Stimulated activated CD8-positive, alpha-beta memory T cell treated with anti-CD3 and anti-CD28 coated beads, Interleukin-7, amount 100 ng/mL, for 24 hours (primary cell): Measurements from ENCODE around the gene RAB3A.

Source experiments
- DNase-seq: peaks from one replicate; pipeline ENCODE4 v3.0.0-alpha.2; 2020; ENCODE audit warnings: low read depth

RAB3A gene

GRCh38 chr19:18197306-18197705 is 6.5 kb downstream of the RAB3A start:
- no peak for DNase-seq

- no peak for DNase-seq
Measured at GRCh38 chr19:18196511-18196845, 7.4 kb downstream of the RAB3A start.

- DNase-seq, result no peak
Measured at GRCh38 chr19:18194554-18195238, 9.1 kb downstream of the RAB3A start.

GRCh38 chr19:18194181-18194530 is 9.7 kb downstream of the RAB3A start:
- no peak for DNase-seq

- DNase-seq, result no peak
Measured at GRCh38 chr19:18193388-18194180, 10.3 kb downstream of the RAB3A start.

- DNase-seq, result peak; percentile 95
Measured at GRCh38 chr19:18192673-18193387, 11.0 kb downstream of the RAB3A start, which contains the start of gene MPV17L2. Gene MPV17L2, plus strand, starts transcription at chr19:18193218. Its CDS starts 64 bp downstream, at chr19:18193282.

GRCh38 chr19:18191640-18192062 is 12.2 kb downstream of the RAB3A start:
- no peak for DNase-seq

GRCh38 chr19:18190278-18190677 is 13.6 kb downstream of the RAB3A start:
- DNase-seq, result no peak

GRCh38 chr19:18185538-18185937 is 18.3 kb downstream of the RAB3A start:
- DNase-seq, result no peak

- no peak for DNase-seq
Measured at GRCh38 chr19:18183529-18183928, 20.3 kb downstream of the RAB3A start.

- DNase-seq, result no peak
Measured at GRCh38 chr19:18179957-18180356, 23.9 kb downstream of the RAB3A start.

- no peak for DNase-seq
Measured at GRCh38 chr19:18176367-18177310, 27.2 kb downstream of the RAB3A start.

- no peak for DNase-seq
Measured at GRCh38 chr19:18174983-18175382, 28.9 kb downstream of the RAB3A start.

- DNase-seq, result no peak
Measured at GRCh38 chr19:18173572-18174288, 30.1 kb downstream of the RAB3A start, which contains the start of gene IFI30. Gene IFI30, plus strand, starts transcription at chr19:18173813. Its CDS starts 29 bp downstream, at chr19:18173842.

GRCh38 chr19:18173054-18173571 is 30.7 kb downstream of the RAB3A start:
- DNase-seq, result no peak

GRCh38 chr19:18172331-18173053 is 31.4 kb downstream of the RAB3A start:
- DNase-seq, result no peak

GRCh38 chr19:18171605-18172327 is 32.1 kb downstream of the RAB3A start:
- no peak for DNase-seq

- DNase-seq, result no peak
Measured at GRCh38 chr19:18170714-18171255, 33.1 kb downstream of the RAB3A start.
